Activated naive CD8-positive, alpha-beta T cell (primary cell): ENCODE measurements around the gene USP48.
"Not testable (repeated sequence)": the region's sequence is repeated elsewhere in the genome, so short reads cannot be mapped to it uniquely, and the experiment has no call there.

Source experiments
- H3K27ac Mint-ChIP-seq: one replicate; pipeline ENCODE4 v1.8.0; 2021; ENCODE audit warnings: mixed read lengths
- H3K27me3 Mint-ChIP-seq: one replicate; pipeline ENCODE4 v1.8.0; 2021; ENCODE audit warnings: mixed read lengths
- H3K36me3 Mint-ChIP-seq: one replicate; pipeline ENCODE4 v1.8.0; 2021; ENCODE audit warnings: mixed read lengths
- H3K4me1 Mint-ChIP-seq: one replicate; pipeline ENCODE4 v1.8.0; 2021; ENCODE audit warnings: low read depth, mixed read lengths
- H3K4me3 Mint-ChIP-seq: one replicate; pipeline ENCODE4 v1.8.0; 2021; ENCODE audit warnings: mild to moderate bottlenecking, mixed read lengths
- H3K9me3 Mint-ChIP-seq: one replicate; pipeline ENCODE4 v1.8.0; 2021; ENCODE audit warnings: low read depth, mixed read lengths

USP48 gene

GRCh38 chr1:21770602-21771001, 12.3 kb downstream of the USP48 start:
- H3K9me3 Mint-ChIP-seq, H3K27me3 Mint-ChIP-seq, H3K4me3 Mint-ChIP-seq, H3K36me3 Mint-ChIP-seq, H3K27ac Mint-ChIP-seq: not testable (repeated sequence)
- H3K4me1 Mint-ChIP-seq, result peaks cover 45% of the 10 kb centered on the region

- Mint-ChIP-seq H3K9me3 (no peaks in the 10 kb centered on the region), H3K4me1 (peaks cover 46% of the 10 kb centered on the region), H3K27ac (peak overlapping the region; percentile 55), H3K27me3 (no peaks in the 10 kb centered on the region), H3K4me3 (peak overlapping the region; percentile 45), H3K36me3 (peaks cover 3% of the 10 kb centered on the region)
Observed at GRCh38 chr1:21770201-21770600, 12.7 kb downstream of the USP48 start.

DNA sequence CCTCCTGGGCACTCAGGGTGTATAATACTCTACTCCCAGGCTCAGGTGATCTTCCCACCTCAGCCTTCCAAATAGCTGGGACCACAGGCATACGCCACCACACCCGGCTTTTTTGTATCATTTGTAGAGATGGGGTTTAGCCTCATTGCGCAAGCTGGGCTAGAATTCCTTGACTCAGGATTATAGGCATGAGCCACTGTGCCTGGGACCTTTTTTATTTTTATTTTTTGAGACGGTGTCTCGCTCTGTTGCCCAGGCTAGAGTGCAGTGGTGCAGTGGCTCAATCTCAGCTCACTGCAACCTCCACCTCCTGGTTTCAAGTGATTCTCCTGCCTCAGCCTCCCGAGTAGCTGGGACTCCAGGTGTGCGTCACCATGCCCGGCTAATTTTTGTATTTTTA, 15.8 kb downstream of the USP48 start:
- H3K4me1 Mint-ChIP-seq, result peaks cover 52% of the 10 kb centered on the region
- H3K27me3 Mint-ChIP-seq, H3K9me3 Mint-ChIP-seq, H3K27ac Mint-ChIP-seq, H3K36me3 Mint-ChIP-seq, H3K4me3 Mint-ChIP-seq: not testable (repeated sequence)

- no peaks in the 10 kb centered on the region for H3K9me3 Mint-ChIP-seq
- peak overlapping the region; percentile 77 for H3K27ac Mint-ChIP-seq
- H3K36me3 Mint-ChIP-seq, result peaks cover 3% of the 10 kb centered on the region
Observed at GRCh38 chr1:21766210-21766609, 16.7 kb downstream of the USP48 start.

DNA sequence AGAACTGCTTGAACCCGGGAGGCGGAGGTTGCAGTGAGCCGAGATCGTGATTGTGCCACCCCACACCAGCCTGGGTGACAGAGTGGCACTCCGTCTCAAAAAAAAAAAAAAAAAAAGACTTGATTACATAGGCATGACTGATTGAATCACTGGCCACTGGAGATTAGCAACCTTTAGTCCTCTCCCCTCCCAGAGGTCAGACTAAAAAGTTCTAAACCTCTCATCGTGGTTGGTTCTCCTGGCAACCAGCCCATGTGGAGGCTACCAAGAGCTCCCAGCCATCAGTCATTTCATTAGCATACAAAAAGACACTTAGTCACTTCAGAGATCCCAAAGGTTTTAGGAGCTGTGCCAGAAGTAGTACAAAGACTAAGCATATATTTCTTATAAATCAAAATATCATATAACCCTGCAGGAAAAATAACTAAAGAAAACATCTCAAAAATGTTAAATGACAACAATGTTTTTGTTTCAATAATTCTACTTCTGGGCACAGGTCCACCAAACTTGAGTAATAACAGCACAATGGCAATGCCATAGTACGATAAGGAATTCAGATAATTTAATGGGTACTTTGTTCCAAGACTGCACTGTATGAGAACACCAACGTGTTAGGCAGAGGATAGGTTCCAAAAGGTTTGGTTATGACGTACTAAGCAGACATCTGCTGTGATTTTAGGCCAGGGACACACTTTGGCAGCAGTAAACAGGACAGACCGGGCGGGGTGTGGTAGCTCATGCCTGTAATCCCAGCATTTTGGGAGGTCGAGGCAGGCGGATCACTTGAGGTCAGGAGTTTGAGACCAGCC, 18.1 kb downstream of the USP48 start:
- Mint-ChIP-seq H3K4me1 (peaks cover 60% of the 10 kb centered on the region), H3K27me3 (no peaks in the 10 kb centered on the region), H3K36me3 (peaks cover 3% of the 10 kb centered on the region), H3K9me3 (no peaks in the 10 kb centered on the region), H3K4me3 (peak overlapping the region; percentile 5), H3K27ac (peak overlapping the region; percentile 28)

More at GRCh38 chr1:21766210-21766609, 16.7 kb downstream of the USP48 start:
- Mint-ChIP-seq H3K4me3 (no peak overlapping the region), H3K27me3 (no peaks in the 10 kb centered on the region), H3K4me1 (peaks cover 57% of the 10 kb centered on the region)

DNA sequence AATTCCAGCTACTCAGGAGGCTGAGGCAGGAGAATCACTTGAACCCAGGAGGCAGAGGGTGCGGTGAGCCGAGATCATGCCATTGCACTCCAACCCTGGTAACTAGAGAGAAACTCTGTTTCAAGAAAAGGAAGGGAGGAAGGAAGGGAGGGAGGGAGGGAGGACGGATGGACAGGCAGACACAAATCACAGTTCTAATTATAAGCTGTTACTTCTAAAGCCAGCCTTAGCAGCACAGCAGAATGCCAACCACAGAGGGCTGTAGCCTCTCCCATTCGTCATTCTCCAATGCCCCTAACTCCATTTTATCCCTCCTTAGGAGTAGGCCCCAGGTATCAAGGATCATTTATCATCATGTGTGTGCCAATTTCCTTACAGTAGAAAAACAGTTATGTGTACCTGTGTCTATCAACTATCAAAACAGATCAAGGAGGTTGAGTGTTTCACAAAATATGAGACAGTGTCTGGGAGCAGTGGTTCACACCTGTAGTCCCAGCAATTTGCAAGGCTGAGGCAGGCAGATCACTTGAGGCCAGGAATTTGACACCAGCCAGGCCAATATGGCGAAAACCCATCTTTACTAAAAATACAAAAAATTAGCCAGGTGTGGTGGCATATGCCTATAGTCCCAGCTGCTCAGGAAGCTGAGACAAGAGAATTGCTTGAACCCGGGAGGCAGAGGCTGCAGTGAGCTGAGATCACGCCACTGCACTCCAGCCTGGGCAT, 19.1 kb downstream of the USP48 start:
- Mint-ChIP-seq H3K4me3 (no peak overlapping the region), H3K27ac (peak overlapping the region; percentile 54), H3K4me1 (peaks cover 65% of the 10 kb centered on the region), H3K27me3 (no peaks in the 10 kb centered on the region), H3K9me3 (no peaks in the 10 kb centered on the region), H3K36me3 (peaks cover 1% of the 10 kb centered on the region)

- H3K4me1 Mint-ChIP-seq, result peaks cover 65% of the 10 kb centered on the region
- no peaks in the 10 kb centered on the region for H3K9me3 Mint-ChIP-seq
- peak overlapping the region; percentile 54 for H3K27ac Mint-ChIP-seq
- no peak overlapping the region for H3K4me3 Mint-ChIP-seq
- no peaks in the 10 kb centered on the region for H3K36me3 Mint-ChIP-seq
- H3K27me3 Mint-ChIP-seq, result no peaks in the 10 kb centered on the region
Observed at GRCh38 chr1:21763236-21763635, 19.7 kb downstream of the USP48 start.

DNA sequence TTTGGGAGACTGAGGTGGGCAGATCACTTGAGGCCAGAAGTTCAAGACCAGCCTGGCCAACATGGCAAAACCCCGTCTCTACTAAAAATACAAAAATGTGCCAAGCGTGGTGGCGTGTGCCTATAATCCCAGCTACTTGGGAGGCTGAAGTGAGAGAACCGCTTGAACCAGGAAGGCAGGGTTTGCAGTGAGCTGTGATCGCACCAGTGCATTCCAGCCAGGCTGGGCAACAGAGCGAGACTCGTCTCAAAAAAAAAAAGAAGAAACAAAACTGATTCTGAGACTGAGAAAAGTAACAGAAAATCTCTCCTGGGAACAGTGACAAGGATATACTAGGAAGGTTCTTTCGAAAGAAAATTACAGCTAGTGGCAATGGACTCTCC, 20.9 kb downstream of the USP48 start:
- H3K9me3 Mint-ChIP-seq, result no peaks in the 10 kb centered on the region
- peak overlapping the region; percentile 34 for H3K27ac Mint-ChIP-seq
- no peaks in the 10 kb centered on the region for H3K27me3 Mint-ChIP-seq
- H3K36me3 Mint-ChIP-seq, result no peaks in the 10 kb centered on the region
- peaks cover 63% of the 10 kb centered on the region for H3K4me1 Mint-ChIP-seq
- H3K4me3 Mint-ChIP-seq, result no peak overlapping the region

DNA sequence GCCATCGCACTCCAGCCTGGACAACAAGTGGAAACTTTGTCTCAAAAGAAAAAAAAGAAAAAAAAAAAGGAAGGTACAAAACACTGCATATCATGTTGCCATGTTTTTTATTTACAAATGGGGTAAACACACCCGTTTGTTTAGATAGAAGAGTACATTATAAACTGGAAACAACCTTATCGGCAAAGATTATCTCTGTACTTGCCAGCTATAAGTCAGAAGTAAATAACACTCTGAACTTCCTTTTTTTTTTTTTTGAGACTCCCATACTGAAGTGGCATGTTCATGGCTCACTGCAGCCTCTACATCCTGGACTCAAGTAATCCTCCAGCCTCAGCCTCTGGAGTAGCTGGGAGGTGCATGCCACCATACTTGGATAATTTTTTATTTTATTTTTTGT, 21.9 kb downstream of the USP48 start:
- Mint-ChIP-seq H3K27ac (no peak overlapping the region), H3K4me1 (peaks cover 58% of the 10 kb centered on the region), H3K27me3 (no peaks in the 10 kb centered on the region), H3K9me3 (no peaks in the 10 kb centered on the region), H3K4me3 (no peak overlapping the region), H3K36me3 (no peaks in the 10 kb centered on the region)

- Mint-ChIP-seq H3K36me3 (peaks cover 2% of the 10 kb centered on the region), H3K4me1 (peaks cover 46% of the 10 kb centered on the region), H3K9me3 (no peaks in the 10 kb centered on the region), H3K27me3 (no peaks in the 10 kb centered on the region), H3K4me3 (no peak overlapping the region), H3K27ac (peak overlapping the region; percentile 52)
Observed at GRCh38 chr1:21759818-21760217, 23.1 kb downstream of the USP48 start.

DNA sequence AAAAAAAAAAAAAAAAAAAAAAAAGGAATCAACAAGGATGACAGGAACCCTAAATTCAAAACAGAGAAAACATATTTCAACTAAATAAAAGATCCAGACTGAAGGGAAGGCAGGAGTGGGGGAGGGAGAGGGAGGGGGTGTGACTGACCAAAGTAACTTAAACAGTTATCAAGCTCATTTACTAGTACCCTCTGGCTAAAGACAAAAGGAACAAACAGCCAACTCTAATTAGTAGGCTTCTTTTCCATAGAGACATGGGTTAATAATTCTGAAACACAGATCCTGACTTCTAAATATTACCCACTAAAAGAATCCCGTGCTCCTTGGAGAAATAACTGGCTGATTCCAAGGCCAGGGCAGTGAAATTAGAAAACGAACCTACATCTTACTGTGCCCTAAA, 23.8 kb downstream of the USP48 start:
- peaks cover 2% of the 10 kb centered on the region for H3K36me3 Mint-ChIP-seq
- H3K27me3 Mint-ChIP-seq, result no peaks in the 10 kb centered on the region
- no peak overlapping the region for H3K4me3 Mint-ChIP-seq
- H3K9me3 Mint-ChIP-seq, result no peaks in the 10 kb centered on the region
- peaks cover 42% of the 10 kb centered on the region for H3K4me1 Mint-ChIP-seq
- peak overlapping the region; percentile 8 for H3K27ac Mint-ChIP-seq

GRCh38 chr1:21758614-21759013, 24.3 kb downstream of the USP48 start:
- Mint-ChIP-seq H3K9me3 (no peaks in the 10 kb centered on the region), H3K4me3 (no peak overlapping the region), H3K27me3 (no peaks in the 10 kb centered on the region), H3K36me3 (peaks cover 2% of the 10 kb centered on the region), H3K4me1 (peaks cover 39% of the 10 kb centered on the region), H3K27ac (no peak overlapping the region)

DNA sequence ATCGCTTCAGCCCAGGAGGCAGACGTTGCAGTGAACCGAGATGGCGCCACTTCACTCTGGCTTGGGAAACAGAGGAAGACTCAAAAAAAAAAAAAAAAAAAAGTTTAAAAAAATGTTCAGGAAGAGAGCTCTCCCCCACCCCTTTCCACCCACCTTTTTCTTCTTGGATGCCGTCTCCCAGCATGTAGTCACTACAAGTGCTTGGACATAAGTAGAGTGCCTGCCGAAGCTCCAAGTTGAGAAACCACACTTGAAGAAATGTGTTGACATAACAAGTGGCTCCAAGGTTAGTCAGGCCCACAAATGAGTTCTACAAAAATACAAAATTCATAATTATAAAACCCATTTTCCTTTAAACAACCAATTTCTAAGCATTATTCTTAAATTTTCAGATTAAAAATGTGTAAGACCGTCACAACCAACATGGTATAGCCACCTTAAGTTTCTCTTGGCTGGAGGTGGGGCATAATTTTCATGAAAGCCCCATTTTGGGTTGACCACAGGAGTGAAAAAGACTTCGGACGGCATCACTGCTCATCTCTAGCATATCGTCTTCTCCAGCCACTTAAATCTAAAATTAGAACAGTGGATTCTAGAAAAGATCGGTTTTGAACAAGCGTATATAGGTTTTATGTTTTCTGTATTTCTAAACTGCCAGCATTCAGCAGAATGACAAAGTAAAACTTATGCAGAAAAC, 26.4 kb downstream of the USP48 start:
- Mint-ChIP-seq H3K36me3 (peaks cover 2% of the 10 kb centered on the region), H3K27me3 (no peaks in the 10 kb centered on the region), H3K4me3 (no peak overlapping the region), H3K4me1 (peaks cover 27% of the 10 kb centered on the region), H3K9me3 (no peaks in the 10 kb centered on the region), H3K27ac (no peak overlapping the region)

DNA sequence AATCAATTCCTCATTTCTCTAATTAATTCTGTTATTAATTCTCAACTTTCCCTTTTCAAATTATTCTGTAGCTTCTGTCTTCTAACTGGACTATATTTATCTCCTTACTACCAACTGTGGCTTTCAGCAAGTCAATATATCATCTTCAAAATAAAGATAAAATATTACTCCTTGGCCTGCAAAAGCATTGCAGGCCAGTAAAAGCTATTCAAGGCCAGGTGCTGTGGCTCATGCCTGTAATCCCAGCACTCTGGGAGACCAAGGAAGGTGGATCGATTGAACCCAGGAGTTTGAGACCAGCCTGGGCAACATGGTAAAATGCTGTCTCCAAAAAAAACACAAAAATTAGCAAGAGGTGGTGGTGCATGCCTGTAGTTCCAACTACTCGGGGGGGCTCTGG, 27.9 kb downstream of the USP48 start:
- peaks cover 2% of the 10 kb centered on the region for H3K36me3 Mint-ChIP-seq
- H3K9me3 Mint-ChIP-seq, result no peaks in the 10 kb centered on the region
- H3K27me3 Mint-ChIP-seq, result no peaks in the 10 kb centered on the region
- peaks cover 21% of the 10 kb centered on the region for H3K4me1 Mint-ChIP-seq
- H3K4me3 Mint-ChIP-seq, result no peak overlapping the region
- H3K27ac Mint-ChIP-seq, result no peak overlapping the region

GRCh38 chr1:21754583-21754982, 28.4 kb downstream of the USP48 start:
- no peaks in the 10 kb centered on the region for H3K27me3 Mint-ChIP-seq
- peaks cover 16% of the 10 kb centered on the region for H3K4me1 Mint-ChIP-seq
- H3K9me3 Mint-ChIP-seq, result no peaks in the 10 kb centered on the region
- H3K36me3 Mint-ChIP-seq, result peaks cover 5% of the 10 kb centered on the region
- no peak overlapping the region for H3K4me3 Mint-ChIP-seq
- H3K27ac Mint-ChIP-seq, result no peak overlapping the region
